Cerebellar nuclear complex (tissue), 1 donor: Measurements from ENCODE around the gene PRODH.
"Not testable (repeated sequence)": the region's sequence is repeated elsewhere in the genome, so short reads cannot be mapped to it uniquely, and the experiment has no call there.

Experiments
- DNase-seq, 2 experiments: peaks; one replicate each; lab custom pipeline; 2025; lab: John Stamatoyannopoulos, UW

The PRODH gene

GRCh38 chr22:18954303-18954989, 18.4 kb upstream of the PRODH start:
- DNase-seq, result peak in 1 of 2 experiments; percentile 23

GRCh38 chr22:18953128-18953527, 17.0 kb upstream of the PRODH start:
- not testable (repeated sequence) for DNase-seq

- no peak for DNase-seq
Measured at GRCh38 chr22:18952022-18952421, 15.9 kb upstream of the PRODH start.

GRCh38 chr22:18950141-18950540, 14.0 kb upstream of the PRODH start:
- DNase-seq, result no peak

GRCh38 chr22:18947905-18948304, 11.8 kb upstream of the PRODH start:
- DNase-seq, result no peak

GRCh38 chr22:18947105-18947504, 11.0 kb upstream of the PRODH start:
- DNase-seq, result not testable (repeated sequence)

GRCh38 chr22:18938691-18939090, 2.6 kb upstream of the PRODH start:
- DNase-seq, result not testable (repeated sequence)

- not testable (repeated sequence) for DNase-seq
Measured at GRCh38 chr22:18934688-18935087, 1.4 kb downstream of the PRODH start.

- no peak for DNase-seq
Measured at GRCh38 chr22:18933914-18934313, 2.2 kb downstream of the PRODH start.

GRCh38 chr22:18931905-18932652, 4.0 kb downstream of the PRODH start:
- DNase-seq, result no peak

- DNase-seq, result no peak
Measured at GRCh38 chr22:18929459-18929858, 6.6 kb downstream of the PRODH start.

- no peak for DNase-seq
Measured at GRCh38 chr22:18927573-18927972, 8.5 kb downstream of the PRODH start.

GRCh38 chr22:18927020-18927419, 9.1 kb downstream of the PRODH start:
- DNase-seq, result no peak

- no peak for DNase-seq
Measured at GRCh38 chr22:18925368-18926064, 10.6 kb downstream of the PRODH start.

- not testable (repeated sequence) for DNase-seq
Measured at GRCh38 chr22:18920257-18920902, 15.7 kb downstream of the PRODH start.

- DNase-seq, result not testable (repeated sequence)
Measured at GRCh38 chr22:18917818-18918217, 18.3 kb downstream of the PRODH start.

GRCh38 chr22:18915550-18915949, 20.5 kb downstream of the PRODH start:
- DNase-seq, result not testable (repeated sequence)

GRCh38 chr22:18914558-18914957, 21.5 kb downstream of the PRODH start:
- DNase-seq, result not testable (repeated sequence)

GRCh38 chr22:18912264-18912946, 23.7 kb downstream of the PRODH start:
- not testable (repeated sequence) for DNase-seq

GRCh38 chr22:18911535-18911934, 24.6 kb downstream of the PRODH start:
- not testable (repeated sequence) for DNase-seq

GRCh38 chr22:18909556-18909955, 26.5 kb downstream of the PRODH start:
- no peak for DNase-seq

- DNase-seq, result no peak
Measured at GRCh38 chr22:18906896-18907295, 29.2 kb downstream of the PRODH start.
